HG02840 (cell line): ENCODE data around the gene ANKFN1.

Experiments used
- ATAC-seq: cut with Tn5 transposase; IDR thresholded peaks from one replicate; pipeline ENCODE4 v1.9.1; 2021; ENCODE audit warnings: mild to moderate bottlenecking, moderate library complexity, moderate number of reproducible peaks; ENCODE audit not compliant: unreplicated experiment, low FRiP score

The ANKFN1 gene

GRCh38 chr17:56142325-56142724 is 10.9 kb upstream of the ANKFN1 start:
- no peak for ATAC-seq

- no peak for ATAC-seq
Observed at GRCh38 chr17:56142781-56143180, 10.5 kb upstream of the ANKFN1 start.

GRCh38 chr17:56144223-56144622 is 9.1 kb upstream of the ANKFN1 start:
- ATAC-seq = no peak

GRCh38 chr17:56146534-56146933 is 6.7 kb upstream of the ANKFN1 start:
- ATAC-seq = no peak

GRCh38 chr17:56148333-56148732 is 4.9 kb upstream of the ANKFN1 start:
- ATAC-seq = no peak

GRCh38 chr17:56149266-56150036 is 3.8 kb upstream of the ANKFN1 start:
- no peak for ATAC-seq

GRCh38 chr17:56150649-56151048 is 2.6 kb upstream of the ANKFN1 start:
- no peak for ATAC-seq

GRCh38 chr17:56157845-56158244 is 4.6 kb downstream of the ANKFN1 start:
- ATAC-seq = no peak

GRCh38 chr17:56158344-56158743 is 5.1 kb downstream of the ANKFN1 start:
- no peak for ATAC-seq

GRCh38 chr17:56158915-56159825 is 5.9 kb downstream of the ANKFN1 start:
- no peak for ATAC-seq

- ATAC-seq = no peak
Observed at GRCh38 chr17:56159826-56160380, 6.6 kb downstream of the ANKFN1 start.

GRCh38 chr17:56160422-56160821 is 7.1 kb downstream of the ANKFN1 start:
- no peak for ATAC-seq

- ATAC-seq = no peak
Observed at GRCh38 chr17:56165072-56165641, 11.9 kb downstream of the ANKFN1 start.

- ATAC-seq = no peak
Observed at GRCh38 chr17:56167491-56167890, 14.2 kb downstream of the ANKFN1 start.

GRCh38 chr17:56169621-56170020 is 16.3 kb downstream of the ANKFN1 start:
- no peak for ATAC-seq

GRCh38 chr17:56171186-56171959 is 18.1 kb downstream of the ANKFN1 start:
- no peak for ATAC-seq

- no peak for ATAC-seq
Observed at GRCh38 chr17:56172517-56172982, 19.3 kb downstream of the ANKFN1 start.

GRCh38 chr17:56173026-56173425 is 19.8 kb downstream of the ANKFN1 start:
- ATAC-seq = no peak

- ATAC-seq = no peak
Observed at GRCh38 chr17:56173958-56174835, 20.9 kb downstream of the ANKFN1 start.
